Endothelial cell of umbilical vein (primary cell): Measurements from ENCODE around the gene EEA1. TPM values are rescaled to one million over a fixed set of nuclear protein-coding genes. Genes with fewer than 3 reads are reported as not detected.

Experiments used
- BruUV-seq: library from RNA; stranded (reverse); fragments of 400-500 nt; replicated peaks from 2 replicates; lab custom pipeline; 2021; lab: Mats Ljungman, UMichigan
- CTCF ChIA-PET: fragments of 300-600, 350-600 bp; sonication (Branson Sonifier 250); formaldehyde crosslinking; loops from one replicate; lab custom pipeline; 2021; ENCODE audit warnings: antibody characterized with exemption, inconsistent platforms; lab: Charles Lee
- POLR2A ChIA-PET: fragments of 300-600, 350-600 bp; sonication (Branson Sonifier 250); formaldehyde crosslinking; loops from one replicate; lab custom pipeline; 2021; ENCODE audit warnings: antibody characterized with exemption, inconsistent platforms; lab: Charles Lee
- DNase-seq: peaks from one replicate; pipeline ENCODE4 v3.0.0-alpha.2; 2011; ENCODE audit warnings: low read depth, low spot score
- FAIRE-seq: peaks from 2 replicates; lab custom pipeline; 2011; peaks lifted over from hg19 to GRCh38; lab: Jason Lieb, UNC
- H2AFZ ChIP-seq: 2 replicates; pipeline ENCODE4 v1.6.0; 2012; ENCODE audit warnings: low read depth, low read length, control low read depth, inconsistent platforms
- H3K27ac ChIP-seq: 2 replicates; pipeline ENCODE4 v1.5.1; 2011; ENCODE audit warnings: low read depth, mild to moderate bottlenecking, control low read depth, low read length, moderate library complexity; ENCODE audit not compliant: insufficient read depth
- H3K27me3 ChIP-seq, 2 experiments: 2 replicates each; pipeline versions ENCODE4 v1.6.0 to v1.6.1; 2011; ENCODE audit warnings: low read length in 2 of 2, mixed read lengths in 1 of 2; ENCODE audit not compliant: control insufficient read depth in 2 of 2, insufficient read depth in 2 of 2
- H3K36me3 ChIP-seq, 2 experiments: 2 replicates in 1 of 2; 3 replicates in 1 of 2; pipeline ENCODE4 v1.5.1; 2011; ENCODE audit warnings: low read length in 2 of 2, mild to moderate bottlenecking in 1 of 2, moderate library complexity in 1 of 2; ENCODE audit not compliant: control insufficient read depth in 2 of 2, insufficient read depth in 2 of 2; ENCODE audit errors: extremely low read depth in 1 of 2
- H3K4me1 ChIP-seq: 3 replicates; pipeline ENCODE4 v1.5.1; 2011; ENCODE audit warnings: mild to moderate bottlenecking, low read length; ENCODE audit not compliant: control insufficient read depth, insufficient read depth; ENCODE audit errors: extremely low read depth
- H3K4me2 ChIP-seq: 2 replicates; pipeline ENCODE4 v1.6.1; 2011; ENCODE audit warnings: low read length, control low read depth, mixed read lengths; ENCODE audit not compliant: insufficient read depth
- H3K4me3 ChIP-seq, 3 experiments: fragments of 200-600 bp in 1 of 3; sonication (generic), shearing (Covaris generic) in 1 of 3; replicated peaks in 1 of 3; 2 replicates each; pipeline ENCODE4 v1.5.1; 2011 to 2016; ENCODE audit warnings: control low read depth in 3 of 3, low read length in 3 of 3, mild to moderate bottlenecking in 2 of 3, inconsistent platforms in 1 of 3, low read depth in 1 of 3, moderate library complexity in 1 of 3; ENCODE audit not compliant: insufficient read depth in 1 of 3
- H3K79me2 ChIP-seq: 2 replicates; pipeline ENCODE4 v1.6.0; 2012; ENCODE audit warnings: low read length, inconsistent platforms; ENCODE audit not compliant: control insufficient read depth, insufficient read depth
- H3K9ac ChIP-seq: replicated peaks from 2 replicates; pipeline ENCODE3; 2011; ENCODE audit warnings: low read length, control low read depth; ENCODE audit not compliant: insufficient read depth; ENCODE audit errors: extremely low read depth
- H3K9me1 ChIP-seq: replicated peaks from 3 replicates; pipeline ENCODE4 v1.6.0; 2011; ENCODE audit warnings: mild to moderate bottlenecking, low read length; ENCODE audit not compliant: control insufficient read depth, insufficient read depth; ENCODE audit errors: extremely low read depth
- H3K9me3 ChIP-seq: replicated peaks from 2 replicates; pipeline ENCODE4 v1.5.1; 2012; ENCODE audit warnings: low read length, inconsistent platforms; ENCODE audit not compliant: control insufficient read depth, insufficient read depth
- H4K20me1 ChIP-seq: replicated peaks from 2 replicates; pipeline ENCODE3; 2011; ENCODE audit warnings: mild to moderate bottlenecking, low read length; ENCODE audit not compliant: control insufficient read depth, insufficient read depth; ENCODE audit errors: extremely low read depth
- EZH2 ChIP-seq: IDR thresholded peaks from 2 replicates; pipeline ENCODE4 v1.6.1; 2012; ENCODE audit warnings: borderline replicate concordance, low read depth, mild to moderate bottlenecking, moderate library complexity, low read length, inconsistent platforms; ENCODE audit not compliant: severe bottlenecking
- FOS ChIP-seq: IDR thresholded peaks from 2 replicates; pipeline ENCODE4 v1.6.1; 2011; ENCODE audit warnings: mild to moderate bottlenecking, low read length, moderate library complexity, borderline replicate concordance; ENCODE audit not compliant: insufficient read depth
- GATA2 ChIP-seq: IDR thresholded peaks from 2 replicates; pipeline ENCODE4 v1.7.0; 2011; ENCODE audit warnings: low read depth, mild to moderate bottlenecking, moderate library complexity, mixed read lengths, low read length; ENCODE audit not compliant: insufficient read length, insufficient read depth
- JUN ChIP-seq: IDR thresholded peaks from 2 replicates; pipeline ENCODE4 v1.6.1; 2011; ENCODE audit warnings: borderline replicate concordance, low read depth; ENCODE audit not compliant: insufficient read length, insufficient read depth
- MAX ChIP-seq: IDR thresholded peaks from 2 replicates; pipeline ENCODE4 v1.6.1; 2011; ENCODE audit not compliant: insufficient read depth, insufficient read length
- MYC ChIP-seq: IDR thresholded peaks from one replicate; pipeline ENCODE4 v1.6.1; 2011; ENCODE audit warnings: mild to moderate bottlenecking, low read depth, low read length
- POLR2A ChIP-seq: IDR thresholded peaks from 2 replicates; pipeline ENCODE4 v1.6.1; 2012; ENCODE audit warnings: low read depth, mild to moderate bottlenecking, control low read depth, low read length
- POLR2AphosphoS5 ChIP-seq: IDR thresholded peaks from 2 replicates; pipeline ENCODE4 v1.6.1; 2012; ENCODE audit warnings: low read depth, mild to moderate bottlenecking, control low read depth, low read length, moderate library complexity; ENCODE audit not compliant: insufficient read depth
- dilution Hi-C: fragments of 300-500 bp; cut with MboI; formaldehyde crosslinking; loops from one replicate; pipeline ENCODE4 v1.15.0; 2019; ENCODE audit warnings: low sequenced_read_pairs; ENCODE audit not compliant: extremely low pct_ligation_motif_present
- intact Hi-C: fragments of 100-400 bp; cut with micrococcal nuclease; formaldehyde crosslinking; loops from one replicate; pipeline ENCODE4 v1.10.0; 2022
- polyA plus RNA-seq, 4 experiments: library from polyadenylated mRNA; depleted of rRNA in 3 of 4; stranded (reverse) in 3 of 4; unstranded in 1 of 4; fragments of >200 nt; gene quantifications; 2 replicates each; pipeline versions ENCODE4 v1.2.1 to v1.2.3, GENCODE V29; 2011 to 2012; ENCODE audit warnings: missing spikeins in 1 of 4
- total RNA-seq: library from RNA; stranded (reverse); gene quantifications from 2 replicates; pipeline ENCODE4 v1.2.3, GENCODE V29; 2021
- TF ChIP-seq, protein P1 (sequence below), 2 donors: IDR thresholded peaks; 1 replicate in 1 of 2; 2 replicates in 1 of 2; pipeline ENCODE4 v1.5.1; 2011; ENCODE audit warnings: low read length in 2 of 2, mild to moderate bottlenecking in 2 of 2, moderate library complexity in 2 of 2, control low read depth in 1 of 2, inconsistent platforms in 1 of 2, low read depth in 1 of 2; ENCODE audit not compliant: insufficient read depth in 1 of 2; ENCODE audit errors: extremely low read depth in 1 of 2

The EEA1 gene
- total and polyA plus RNA-seq, 2 donors (not counting 3 experiments of a cell fraction or from before 2014, with no cell fraction given) = 2.6 to 38.8 TPM

DNA sequence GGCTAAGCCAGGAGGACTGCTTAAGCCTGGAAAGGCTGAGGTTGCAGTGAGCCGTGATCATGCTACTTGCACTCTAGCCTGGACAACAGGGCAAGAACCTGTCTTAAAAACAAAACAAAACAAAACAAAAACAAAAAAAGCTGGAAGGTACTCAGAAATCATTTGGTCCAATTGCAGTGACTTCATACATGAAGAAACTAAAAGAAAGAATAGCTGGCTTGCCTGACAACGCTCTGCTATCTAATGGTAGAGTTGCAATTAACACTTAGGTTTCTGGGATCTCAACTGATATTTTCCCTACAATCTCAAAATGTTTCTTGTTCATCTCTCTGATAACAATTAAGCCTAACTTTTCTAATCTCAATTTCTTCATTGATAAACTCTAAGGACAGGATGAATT lies 13.7 kb downstream of the EEA1 start:
- ChIA-PET POLR2A (no interaction called here), CTCF (interaction anchor here (0.9 to 1.1 kb wide), 2 partner anchors 12 to 504 kb away, joined by 3 read pairs; no protein-coding TSS in a partner anchor)
- H3K9me3 ChIP-seq = no peaks in the 10 kb centered on the region
- TF ChIP-seq POLR2AphosphoS5 (no peak), GATA2 (no peak), EZH2 (no peak), FOS (no peak), MYC (no peak), MAX (no peak), JUN (no peak), POLR2A (no peak)
- TF ChIP-seq, protein P1, sequence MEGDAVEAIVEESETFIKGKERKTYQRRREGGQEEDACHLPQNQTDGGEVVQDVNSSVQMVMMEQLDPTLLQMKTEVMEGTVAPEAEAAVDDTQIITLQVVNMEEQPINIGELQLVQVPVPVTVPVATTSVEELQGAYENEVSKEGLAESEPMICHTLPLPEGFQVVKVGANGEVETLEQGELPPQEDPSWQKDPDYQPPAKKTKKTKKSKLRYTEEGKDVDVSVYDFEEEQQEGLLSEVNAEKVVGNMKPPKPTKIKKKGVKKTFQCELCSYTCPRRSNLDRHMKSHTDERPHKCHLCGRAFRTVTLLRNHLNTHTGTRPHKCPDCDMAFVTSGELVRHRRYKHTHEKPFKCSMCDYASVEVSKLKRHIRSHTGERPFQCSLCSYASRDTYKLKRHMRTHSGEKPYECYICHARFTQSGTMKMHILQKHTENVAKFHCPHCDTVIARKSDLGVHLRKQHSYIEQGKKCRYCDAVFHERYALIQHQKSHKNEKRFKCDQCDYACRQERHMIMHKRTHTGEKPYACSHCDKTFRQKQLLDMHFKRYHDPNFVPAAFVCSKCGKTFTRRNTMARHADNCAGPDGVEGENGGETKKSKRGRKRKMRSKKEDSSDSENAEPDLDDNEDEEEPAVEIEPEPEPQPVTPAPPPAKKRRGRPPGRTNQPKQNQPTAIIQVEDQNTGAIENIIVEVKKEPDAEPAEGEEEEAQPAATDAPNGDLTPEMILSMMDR (IDR thresholded peaks at IDR 0.05; ENCODE audit: extremely low read depth in 1 of 2, insufficient read depth in 1 of 2, low read depth in 1 of 2, low read length in 2 of 2) = no peak
- no peaks in the 10 kb centered on the region for H3K9me1 ChIP-seq
- no peak overlapping the region for H3K27ac ChIP-seq
- FAIRE-seq (no peak), DNase-seq (no peak)
- no peak overlapping the region for H3K4me2 ChIP-seq
- H3K27me3 ChIP-seq = no peaks in the 10 kb centered on the region
- no peak overlapping the region for H3K4me3 ChIP-seq
- dilution Hi-C loops (no loop called here), intact Hi-C loops (no loop called here)
- H3K79me2 ChIP-seq = peaks cover 59% of the 10 kb centered on the region
- H2AFZ ChIP-seq = no peak overlapping the region
- no peaks in the 10 kb centered on the region for H3K36me3 ChIP-seq
- no peak overlapping the region for H3K9ac ChIP-seq
- H4K20me1 ChIP-seq = peaks cover 2% of the 10 kb centered on the region
- H3K4me1 ChIP-seq = no peaks in the 10 kb centered on the region
- no TSS peak for BruUV-seq
